ENCODE data around the gene ASB2.
A peak's percentile ranks its signal among the peaks of the same experiment; 100 is the strongest.

Gene ASB2

DNA sequence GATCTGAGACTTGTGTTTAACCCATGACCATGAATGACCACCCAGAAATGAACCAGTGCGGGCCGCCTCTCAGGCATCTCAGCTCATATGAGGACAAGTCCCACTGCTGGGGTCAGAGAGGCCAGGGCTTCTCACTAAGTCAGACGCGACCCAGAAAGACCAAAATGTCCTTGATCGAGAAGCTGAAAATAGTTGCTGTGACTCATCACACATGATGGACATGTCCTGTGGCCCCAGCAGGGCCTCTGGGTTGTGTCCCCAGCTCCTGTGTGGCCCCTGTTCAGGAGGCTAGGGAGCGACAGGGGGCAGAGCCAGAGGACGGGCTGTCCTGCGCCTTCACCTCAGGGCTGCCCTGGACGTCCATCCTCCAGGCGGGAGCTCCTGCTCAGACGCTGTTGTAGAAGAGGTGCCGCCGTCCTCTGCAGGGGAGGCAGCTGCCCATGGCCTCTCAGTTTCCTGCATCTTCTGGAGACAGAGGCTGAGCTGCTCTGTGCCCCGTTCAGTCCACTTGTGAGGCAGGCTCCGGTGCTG lies 78.2 kb downstream of the ASB2 start:
- DNase-seq, result no peak

DNA sequence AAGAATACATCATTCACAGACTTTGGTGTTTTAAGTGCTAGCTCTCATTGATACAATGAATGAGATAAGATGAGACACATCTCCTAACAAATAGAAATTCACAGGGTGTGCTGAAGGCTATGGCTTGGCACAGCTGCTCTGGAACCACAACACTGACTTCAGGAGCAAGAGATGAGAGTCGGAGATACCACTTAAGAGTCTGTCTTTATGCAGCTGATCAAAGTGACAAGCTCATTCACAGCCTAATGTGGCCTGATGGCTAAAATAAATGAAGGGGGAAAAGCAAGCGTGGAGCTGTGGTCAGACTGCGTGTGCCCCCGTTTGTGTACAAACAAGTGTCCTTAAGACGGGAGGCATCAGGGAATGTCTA lies 78.9 kb downstream of the ASB2 start:
- DNase-seq, result no peak

DNA sequence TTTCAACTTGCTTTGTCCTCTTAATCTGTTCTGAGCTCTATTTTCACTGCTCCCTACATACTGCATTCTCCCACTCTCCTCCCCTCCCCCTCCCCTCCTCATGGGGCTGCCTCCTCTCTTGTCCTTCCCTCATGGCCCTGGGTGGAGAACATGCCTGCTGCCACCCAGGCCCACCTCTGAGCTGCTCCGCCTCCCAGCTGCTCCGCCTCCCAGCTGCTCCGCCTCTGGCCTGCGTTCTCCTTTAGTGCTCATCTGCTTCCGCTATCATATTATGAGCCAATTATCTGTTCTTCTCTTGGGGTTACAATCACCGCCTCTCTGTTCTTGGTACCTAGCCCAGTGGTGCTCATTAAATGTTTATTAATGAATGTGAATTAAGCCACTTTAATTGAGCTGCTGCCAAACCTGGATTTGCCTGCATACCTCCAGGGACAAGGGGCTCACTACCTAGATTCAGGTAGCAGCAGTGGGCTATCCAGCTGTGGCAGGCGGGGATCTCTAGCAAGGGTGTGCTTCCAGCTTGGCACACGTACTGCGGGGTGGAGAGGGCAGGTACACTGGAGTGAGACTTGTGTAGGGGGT lies 81.3 kb downstream of the ASB2 start:
- no peak for DNase-seq

DNA sequence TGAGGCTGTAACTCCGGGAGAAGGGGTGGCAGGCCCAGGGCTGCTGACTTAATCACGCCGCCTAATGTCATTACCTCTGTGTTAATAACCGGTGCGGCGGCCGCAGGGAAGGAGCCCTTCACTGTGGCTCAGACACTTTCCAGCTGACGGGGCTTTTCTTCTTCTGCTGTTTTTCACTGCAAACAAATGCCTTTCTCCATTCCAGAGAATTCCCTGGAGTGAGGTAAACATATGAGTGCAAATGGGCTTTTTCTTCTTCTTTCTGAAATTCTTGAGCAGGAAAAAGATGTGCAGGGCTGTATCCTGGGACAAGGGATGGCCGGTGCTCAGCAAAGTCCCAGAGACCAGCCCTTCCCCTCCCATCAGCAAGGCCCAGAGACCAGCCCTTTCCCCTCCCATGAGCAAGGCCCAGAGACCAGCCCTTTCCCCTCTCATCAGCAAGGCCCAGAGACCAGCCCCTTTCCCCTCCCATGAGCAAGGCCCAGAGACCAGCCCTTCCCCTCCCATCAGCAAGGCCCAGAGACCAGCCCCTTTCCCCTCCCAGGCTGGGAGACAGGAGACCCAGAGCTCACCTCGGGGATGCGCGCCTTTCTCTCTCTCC lies 82.6 kb downstream of the ASB2 start:
- no peak for DNase-seq

DNA sequence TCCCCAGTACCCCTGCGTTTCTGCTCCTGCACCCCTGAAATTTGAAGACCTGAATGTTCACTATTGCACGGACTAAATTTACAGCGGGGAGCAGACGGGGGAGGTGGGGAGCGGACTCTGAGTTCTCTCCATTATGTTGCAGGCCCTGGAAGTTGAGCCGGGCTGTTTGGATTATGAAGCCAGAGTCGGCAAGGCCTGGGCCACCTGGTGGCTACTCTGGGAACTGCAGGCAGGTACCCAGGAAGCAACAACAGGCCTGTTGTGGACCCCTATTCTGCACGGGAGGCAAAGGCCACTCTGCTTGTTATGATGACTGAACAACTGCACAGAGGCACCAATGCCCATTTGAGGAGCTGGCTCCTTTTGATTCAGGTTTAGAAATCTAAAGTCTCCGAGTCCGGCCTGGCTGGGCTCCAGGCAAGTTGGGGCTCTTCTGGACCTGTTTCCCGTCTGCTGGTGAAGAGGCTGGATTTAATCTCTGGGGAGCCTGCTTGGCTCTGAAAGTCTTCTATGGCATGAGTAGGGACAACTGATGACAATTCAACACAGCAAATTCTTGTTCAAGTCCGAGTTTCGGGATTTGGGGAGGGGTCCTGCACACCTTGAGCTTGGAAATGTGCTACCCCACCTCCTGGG lies 83.3 kb downstream of the ASB2 start:
- DNase-seq, result peak; percentile 48

DNA sequence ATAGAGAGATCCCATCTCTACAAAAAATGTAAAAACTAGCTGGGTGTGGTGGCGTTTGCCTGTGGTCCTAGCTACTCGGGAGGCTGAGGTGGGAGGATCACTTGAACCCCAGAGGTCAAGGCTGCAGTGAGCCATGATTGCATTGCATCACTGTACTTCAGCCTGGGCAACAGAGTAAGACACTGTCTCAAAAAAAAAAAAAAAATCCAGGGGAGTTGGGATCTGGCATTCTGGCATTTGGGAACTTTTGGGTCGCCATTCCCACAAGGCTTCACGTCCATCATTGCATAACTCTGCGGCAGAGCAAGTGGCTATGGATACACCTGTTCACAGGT lies 83.9 kb downstream of the ASB2 start:
- no peak for DNase-seq

DNA sequence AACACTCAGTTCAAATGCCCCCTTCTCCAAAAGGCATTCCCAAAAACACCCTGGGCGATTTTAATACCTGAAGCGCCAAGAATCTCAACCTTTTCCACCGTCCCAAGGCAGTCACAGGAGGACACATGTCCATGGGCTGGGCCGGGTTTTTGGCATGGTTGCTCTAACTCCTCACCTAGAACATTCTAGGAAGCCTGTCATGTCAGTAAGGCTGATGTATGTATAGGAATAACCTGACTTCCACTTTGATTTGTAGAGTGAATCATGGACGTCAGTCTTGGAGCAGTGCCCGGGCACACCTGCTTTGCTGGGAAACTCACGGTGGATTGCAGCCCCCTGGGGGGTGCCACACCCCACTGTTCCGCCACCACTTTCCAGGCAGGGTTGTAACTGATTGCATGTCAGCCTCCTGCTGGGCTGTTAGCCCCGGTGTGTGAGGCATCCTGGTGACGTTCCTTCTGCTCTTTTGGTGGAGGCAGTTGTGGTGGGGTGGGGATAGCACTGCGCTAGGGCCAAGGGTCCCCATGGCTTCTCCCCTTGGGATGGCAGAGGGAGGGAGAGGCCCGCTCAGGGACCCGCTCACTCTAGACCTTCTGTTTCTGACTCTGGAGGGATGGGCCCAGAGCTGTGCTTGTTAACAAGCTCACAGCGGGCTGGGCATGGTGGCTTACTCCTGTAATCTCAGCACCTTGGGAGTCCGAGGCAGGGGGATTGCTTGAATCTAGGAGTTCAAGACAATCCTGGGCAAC lies 84.4 kb downstream of the ASB2 start:
- no peak for DNase-seq

DNA sequence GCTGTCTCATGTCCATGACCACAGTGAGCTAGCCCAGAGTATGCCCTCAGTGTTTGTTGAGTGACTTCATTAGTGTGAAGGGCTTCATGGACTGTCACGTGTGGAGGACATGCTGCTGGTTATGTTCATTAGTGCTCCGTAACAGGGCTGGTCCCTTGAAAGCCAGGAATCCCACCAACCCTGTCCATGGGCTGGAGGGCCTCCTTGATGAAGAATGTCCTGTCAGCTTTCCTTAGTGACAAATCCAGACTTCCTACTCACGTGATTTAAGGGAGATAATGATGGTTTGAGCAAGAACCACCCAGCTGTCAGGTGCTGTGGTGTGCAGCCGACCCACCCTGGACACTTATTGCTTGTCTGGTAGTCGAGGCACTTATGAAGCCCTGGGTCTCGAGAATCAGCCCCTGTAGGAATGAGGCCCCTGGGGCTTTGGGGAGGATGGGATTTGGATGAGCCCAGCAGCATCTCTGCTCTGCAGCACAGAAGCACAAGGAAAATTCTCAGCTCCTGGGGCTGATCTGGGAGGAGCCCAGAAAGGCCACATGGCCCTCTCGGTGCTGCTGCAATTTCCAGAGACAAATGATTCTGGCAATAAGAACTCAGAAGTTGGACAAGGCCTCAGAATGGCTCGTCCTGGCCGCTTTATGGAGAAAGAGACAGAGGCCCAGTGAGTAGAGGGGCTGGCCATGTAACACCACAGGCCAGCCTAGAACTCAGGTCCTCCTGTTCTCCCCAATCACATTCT lies 86.5 kb downstream of the ASB2 start:
- DNase-seq, result no peak

DNA sequence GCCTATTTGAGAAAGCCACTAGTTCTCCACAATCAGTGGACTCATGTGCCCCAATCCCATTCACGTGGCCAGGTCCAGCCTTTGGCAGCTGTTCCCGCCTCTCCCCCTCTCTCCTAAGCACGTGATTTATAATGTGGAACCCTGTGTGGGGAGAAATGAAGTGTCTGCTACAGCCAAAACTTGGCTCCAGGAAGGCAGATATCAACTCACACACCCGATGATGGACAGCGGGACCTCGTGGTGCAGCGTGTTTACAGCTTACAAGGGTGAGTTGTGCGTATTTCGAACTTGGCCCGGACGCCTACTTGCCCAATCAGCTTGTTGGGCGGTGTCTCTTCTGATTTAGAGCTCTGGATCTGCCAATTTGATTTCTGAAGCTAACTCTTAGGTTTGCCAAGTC lies 87.4 kb downstream of the ASB2 start:
- DNase-seq, result no peak

DNA sequence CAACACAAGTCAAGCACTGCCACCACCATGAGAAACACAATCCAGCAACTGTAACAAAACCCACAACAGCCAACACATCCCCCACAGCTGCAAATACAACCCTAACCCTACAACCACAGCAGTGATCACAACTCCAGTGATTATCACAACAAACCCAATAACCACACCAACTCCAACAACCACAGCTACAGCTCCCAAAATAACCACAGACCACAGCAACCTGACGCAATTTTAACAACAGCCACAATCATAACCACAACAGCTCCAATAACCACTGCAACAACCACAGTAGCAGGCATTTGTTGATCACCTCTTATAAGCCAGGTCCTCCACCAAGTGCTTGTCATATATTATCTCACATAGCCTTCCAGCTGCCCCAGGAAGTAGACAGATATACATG lies 91.4 kb downstream of the ASB2 start:
- no peak for DNase-seq

Measured in DMS79 (cell line).